Liver (tissue), 9 donors: ENCODE results near the gene OR6Q1. TPM values are rescaled to one million over a fixed set of nuclear protein-coding genes. Genes with fewer than 3 reads are reported as not detected.
A peak's percentile ranks its signal among the peaks of the same experiment; 100 is the strongest.

Experiments
- DNase-seq: peaks from one replicate; pipeline ENCODE4 v3.0.0-alpha.2; 2017; ENCODE audit warnings: low spot score
- H3K27ac ChIP-seq, 2 donors: one replicate each; pipeline ENCODE4 v1.7.0; 2013; ENCODE audit warnings: inconsistent platforms in 2 of 2, low read length in 2 of 2, control low read depth in 1 of 2, low read depth in 1 of 2, mild to moderate bottlenecking in 1 of 2
- H3K27me3 ChIP-seq, 4 donors: one replicate each; pipeline versions ENCODE4 v1.6.1 to v1.7.0; 2013; ENCODE audit warnings: low read length in 3 of 4, inconsistent platforms in 1 of 4, mild to moderate bottlenecking in 1 of 4, moderate library complexity in 1 of 4; ENCODE audit not compliant: control insufficient read depth in 4 of 4, insufficient read depth in 4 of 4
- H3K36me3 ChIP-seq, 4 donors: one replicate each; pipeline versions ENCODE4 v1.6.1 to v1.7.0; 2013; ENCODE audit warnings: low read length in 3 of 4, mild to moderate bottlenecking in 3 of 4, low read depth in 1 of 4, moderate library complexity in 1 of 4; ENCODE audit not compliant: control insufficient read depth in 4 of 4, insufficient read depth in 3 of 4
- H3K4me1 ChIP-seq, 4 donors: one replicate each; pipeline versions ENCODE4 v1.6.1 to v1.7.0; 2013; ENCODE audit warnings: low read length in 3 of 4, mild to moderate bottlenecking in 3 of 4, moderate library complexity in 1 of 4; ENCODE audit not compliant: control insufficient read depth in 4 of 4, insufficient read depth in 4 of 4
- H3K4me3 ChIP-seq, 3 donors: one replicate each; pipeline versions ENCODE4 v1.6.1 to v1.7.0; 2013; ENCODE audit warnings: low read length in 3 of 3, control low read depth in 1 of 3, low read depth in 1 of 3, mild to moderate bottlenecking in 1 of 3
- H3K9ac ChIP-seq, 2 donors: one replicate each; pipeline ENCODE4 v1.7.0; 2013; ENCODE audit warnings: low read length in 2 of 2, mild to moderate bottlenecking in 2 of 2, moderate library complexity in 2 of 2, control low read depth in 1 of 2, low read depth in 1 of 2
- H3K9me3 ChIP-seq, 4 donors: one replicate each; pipeline versions ENCODE4 v1.6.1 to v1.7.0; 2013; ENCODE audit warnings: low read length in 3 of 4; ENCODE audit not compliant: control insufficient read depth in 4 of 4
- FOXA1 ChIP-seq: IDR thresholded peaks from 2 replicates; pipeline ENCODE4 v1.6.1; 2016; ENCODE audit warnings: antibody characterized with exemption
- FOXA2 ChIP-seq: IDR thresholded peaks from 2 replicates; pipeline ENCODE4 v1.6.1; 2016; ENCODE audit warnings: antibody characterized with exemption
- GABPA ChIP-seq, 2 donors: IDR thresholded peaks in 1 of 2; conservative IDR thresholded peaks in 1 of 2; 2 replicates each; pipeline ENCODE4 v1.6.1; 2016; ENCODE audit warnings: antibody characterized with exemption in 2 of 2, mild to moderate bottlenecking in 1 of 2, moderate library complexity in 1 of 2
- HNF4A ChIP-seq, 2 donors: conservative IDR thresholded peaks; 2 replicates each; pipeline ENCODE4 v1.6.1; 2016; ENCODE audit warnings: antibody characterized with exemption in 2 of 2, mild to moderate bottlenecking in 2 of 2
- HNF4G ChIP-seq: IDR thresholded peaks from 2 replicates; pipeline ENCODE4 v1.6.1; 2016; ENCODE audit warnings: antibody characterized with exemption
- JUND ChIP-seq, 2 donors: IDR thresholded peaks; 2 replicates each; pipeline ENCODE4 v1.6.1; 2016; ENCODE audit warnings: antibody characterized with exemption in 2 of 2
- MAX ChIP-seq: IDR thresholded peaks from 2 replicates; pipeline ENCODE4 v1.6.1; 2016; ENCODE audit warnings: antibody characterized with exemption
- NR2F2 ChIP-seq: IDR thresholded peaks from 2 replicates; pipeline ENCODE4 v1.6.1; 2016; ENCODE audit warnings: antibody characterized with exemption
- RAD21 ChIP-seq, 2 donors: IDR thresholded peaks; 2 replicates each; pipeline ENCODE4 v1.6.1; 2016; ENCODE audit warnings: antibody characterized with exemption in 2 of 2, mild to moderate bottlenecking in 2 of 2
- REST ChIP-seq: IDR thresholded peaks from 2 replicates; pipeline ENCODE4 v1.6.1; 2016; ENCODE audit warnings: antibody characterized with exemption, mild to moderate bottlenecking
- RXRA ChIP-seq, 2 donors: IDR thresholded peaks; 2 replicates each; pipeline ENCODE4 v1.6.1; 2017 to 2018; ENCODE audit warnings: antibody characterized with exemption in 2 of 2, mild to moderate bottlenecking in 1 of 2
- SP1 ChIP-seq: IDR thresholded peaks from 2 replicates; pipeline ENCODE4 v1.6.1; 2018; ENCODE audit warnings: antibody characterized with exemption, mild to moderate bottlenecking
- TAF1 ChIP-seq: conservative IDR thresholded peaks from 2 replicates; pipeline ENCODE4 v1.6.1; 2016; ENCODE audit warnings: antibody characterized with exemption, mild to moderate bottlenecking
- YY1 ChIP-seq: IDR thresholded peaks from 2 replicates; pipeline ENCODE4 v1.6.1; 2016; ENCODE audit warnings: antibody characterized with exemption, mild to moderate bottlenecking
- ZBTB33 ChIP-seq: IDR thresholded peaks from 2 replicates; pipeline ENCODE4 v1.6.1; 2016; ENCODE audit warnings: antibody characterized with exemption
- WGBS: extraction: QIAGEN DNeasy Blood & Tissue Kit; methylation state at CpG from one replicate; pipeline ENCODE4 v1.1.7; 2013; 5-methylcytosine and 5-hydroxymethylcytosine counted together
- polyA plus RNA-seq, 2 donors: library from polyadenylated mRNA; stranded (reverse) in 1 of 2; unstranded in 1 of 2; fragments of 200-250 nt in 1 of 2; fragments of >200 nt in 1 of 2; fragmentation: Nextera tagmentation in 1 of 2; extraction: Ambion mirVana in 1 of 2; gene quantifications; one replicate each; pipeline versions ENCODE4 v1.2.1 to v1.2.3, GENCODE V29; 2013 to 2015
- total RNA-seq, 2 donors: library from RNA; depleted of rRNA; stranded (reverse); fragments of >200 nt; gene quantifications; one replicate each; pipeline ENCODE4 v1.2.3, GENCODE V29; 2014
- TF ChIP-seq, protein P1 (sequence below): fragments of 150-350 bp; IDR thresholded peaks from 2 replicates; pipeline ENCODE4 v1.5.1; 2017; ENCODE audit warnings: improper control_type of control experiment, low read depth, low read length; ENCODE audit not compliant: missing input control
- TF ChIP-seq, protein P2 (sequence below): IDR thresholded peaks from 2 replicates; pipeline ENCODE4 v1.6.1; 2016; ENCODE audit warnings: antibody characterized with exemption
- donor health status: healthy.
- donor health status: healthy.
- donor health status: healthy.
- donor health status: healthy.
- donor health status: healthy.

Gene OR6Q1
- total and polyA plus RNA-seq, 4 donors = not detected

- Histone ChIP-seq H3K27ac (peak within 1 kb of the TSS; percentile 23 to 62), H3K4me1 (peaks cover 0 to 1% (median 0%) of the 10 kb centered on the region in 4 donors), H3K9me3 (no peaks in the 10 kb centered on the region), H3K27me3 (no peaks in the 10 kb centered on the region), H3K4me3 (no peak within 1 kb of the TSS), H3K36me3 (no peaks in the 10 kb centered on the region), H3K9ac (no peak within 1 kb of the TSS)
- DNase-seq = no peak
- 60% methylated on average over 5 of the region's 5 CpGs for WGBS
- TF ChIP-seq SP1 (no peak), HNF4A (conservative IDR thresholded peaks at IDR 0.05) (no peak), ZBTB33 (no peak), MAX (no peak), RAD21 (IDR thresholded peaks at IDR 0.05) (no peak), FOXA2 (no peak), FOXA1 (no peak), TAF1 (no peak), YY1 (no peak), JUND (IDR thresholded peaks at IDR 0.05) (no peak), NR2F2 (no peak)
- TF ChIP-seq, protein P1, sequence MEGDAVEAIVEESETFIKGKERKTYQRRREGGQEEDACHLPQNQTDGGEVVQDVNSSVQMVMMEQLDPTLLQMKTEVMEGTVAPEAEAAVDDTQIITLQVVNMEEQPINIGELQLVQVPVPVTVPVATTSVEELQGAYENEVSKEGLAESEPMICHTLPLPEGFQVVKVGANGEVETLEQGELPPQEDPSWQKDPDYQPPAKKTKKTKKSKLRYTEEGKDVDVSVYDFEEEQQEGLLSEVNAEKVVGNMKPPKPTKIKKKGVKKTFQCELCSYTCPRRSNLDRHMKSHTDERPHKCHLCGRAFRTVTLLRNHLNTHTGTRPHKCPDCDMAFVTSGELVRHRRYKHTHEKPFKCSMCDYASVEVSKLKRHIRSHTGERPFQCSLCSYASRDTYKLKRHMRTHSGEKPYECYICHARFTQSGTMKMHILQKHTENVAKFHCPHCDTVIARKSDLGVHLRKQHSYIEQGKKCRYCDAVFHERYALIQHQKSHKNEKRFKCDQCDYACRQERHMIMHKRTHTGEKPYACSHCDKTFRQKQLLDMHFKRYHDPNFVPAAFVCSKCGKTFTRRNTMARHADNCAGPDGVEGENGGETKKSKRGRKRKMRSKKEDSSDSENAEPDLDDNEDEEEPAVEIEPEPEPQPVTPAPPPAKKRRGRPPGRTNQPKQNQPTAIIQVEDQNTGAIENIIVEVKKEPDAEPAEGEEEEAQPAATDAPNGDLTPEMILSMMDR = no peak
- TF ChIP-seq, protein P2, sequence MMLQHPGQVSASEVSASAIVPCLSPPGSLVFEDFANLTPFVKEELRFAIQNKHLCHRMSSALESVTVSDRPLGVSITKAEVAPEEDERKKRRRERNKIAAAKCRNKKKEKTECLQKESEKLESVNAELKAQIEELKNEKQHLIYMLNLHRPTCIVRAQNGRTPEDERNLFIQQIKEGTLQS = no peak
Observed at GRCh38 chr11:58023435-58023931, 7.3 kb upstream of the OR6Q1 start, which contains the start of gene OR9Q1. Gene OR9Q1 (plus strand): TSS chr11:58023881. CDS start chr11:58179445, 155,564 bp downstream.

DNA sequence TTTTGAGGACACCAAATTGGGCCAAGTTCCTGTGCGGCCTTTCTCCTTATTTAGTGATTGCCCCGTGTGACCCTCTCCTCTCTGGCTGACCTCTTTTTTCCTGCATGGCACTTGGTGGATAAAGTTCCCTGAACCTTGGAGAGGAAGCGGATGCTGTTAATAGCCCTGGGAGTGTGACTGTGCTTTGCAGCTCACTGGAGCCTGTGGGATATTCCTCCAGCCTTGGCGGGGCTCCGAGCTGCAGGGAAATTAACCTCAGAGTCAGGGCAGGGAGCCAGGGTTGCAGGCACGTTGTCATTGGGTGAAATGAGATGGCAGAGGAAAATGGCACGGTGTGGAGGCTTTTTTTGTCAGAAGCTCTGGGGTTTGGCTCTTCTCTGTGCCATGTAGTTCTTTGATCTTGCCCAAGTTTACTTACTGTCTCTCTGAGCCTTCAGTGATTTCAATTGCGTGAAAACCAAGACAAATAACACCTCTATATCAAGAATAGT is 6.1 kb upstream of the OR6Q1 start:
- WGBS = 34% methylated on average over 8 of the region's 8 CpGs
- no peaks in the 10 kb centered on the region for H3K9me3 ChIP-seq
- H3K4me1 ChIP-seq = peaks cover 0 to 1% (median 0%) of the 10 kb centered on the region in 4 donors
- H3K27me3 ChIP-seq = no peaks in the 10 kb centered on the region
- no peak overlapping the region for H3K4me3 ChIP-seq
- H3K36me3 ChIP-seq = no peaks in the 10 kb centered on the region
- peak overlapping the region in 1 of 2 donors; percentile 62 for H3K27ac ChIP-seq
- H3K9ac ChIP-seq = no peak overlapping the region
- no peak for DNase-seq
- TF ChIP-seq JUND (IDR thresholded peaks at IDR 0.05) = no peak
- TF ChIP-seq REST = no peak
- peak; percentile 95 for TF ChIP-seq RXRA (IDR thresholded peaks at IDR 0.05)
- TF ChIP-seq, protein P1 = no peak
- TF ChIP-seq, protein P2 = no peak
- TF ChIP-seq NR2F2 = peak; percentile 100
- no peak for TF ChIP-seq ZBTB33
- peak; percentile 53 to 56 for TF ChIP-seq RAD21 (IDR thresholded peaks at IDR 0.05)
- no peak for TF ChIP-seq TAF1
- TF ChIP-seq GABPA (IDR thresholded peaks at IDR 0.05 in 1 of 2, conservative IDR thresholded peaks at IDR 0.05 in 1 of 2) = peak in 1 of 2 donors; percentile 37
- TF ChIP-seq FOXA2 = no peak
- no peak for TF ChIP-seq MAX
- no peak for TF ChIP-seq HNF4A (conservative IDR thresholded peaks at IDR 0.05)
- no peak for TF ChIP-seq HNF4G
- TF ChIP-seq SP1 = peak; percentile 77
- no peak for TF ChIP-seq YY1
- TF ChIP-seq FOXA1 = no peak
